Activated T-cell treated with anti-CD3 and anti-CD28 coated beads for 4 hours (primary cell): ENCODE measurements around the gene KIF6.
"Not testable (repeated sequence)": the region's sequence is repeated elsewhere in the genome, so short reads cannot be mapped to it uniquely, and the experiment has no call there.

Source experiments
- DNase-seq: peaks from one replicate; pipeline ENCODE4 v3.0.0-alpha.2; 2020

The KIF6 gene

DNA sequence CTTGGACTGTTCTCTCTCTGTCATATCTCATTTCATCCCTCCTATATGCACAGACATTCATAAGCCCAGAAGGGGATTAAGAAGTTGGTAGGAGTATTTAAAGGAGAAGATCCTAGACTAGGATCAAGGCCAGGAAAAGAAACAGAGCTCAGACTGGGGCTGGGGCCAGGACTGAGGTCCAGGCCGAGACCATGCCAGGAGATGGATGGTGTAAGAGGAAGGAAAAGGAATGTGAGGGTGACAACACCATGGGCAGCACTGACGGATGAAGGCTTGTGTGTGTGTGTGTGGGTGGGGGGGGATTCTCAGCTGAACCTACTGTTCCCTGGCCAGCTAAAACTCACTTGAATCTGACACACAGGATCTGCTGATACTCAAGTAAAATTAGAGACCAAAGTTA is 182.1 kb downstream of the KIF6 start:
- no peak for DNase-seq

DNA sequence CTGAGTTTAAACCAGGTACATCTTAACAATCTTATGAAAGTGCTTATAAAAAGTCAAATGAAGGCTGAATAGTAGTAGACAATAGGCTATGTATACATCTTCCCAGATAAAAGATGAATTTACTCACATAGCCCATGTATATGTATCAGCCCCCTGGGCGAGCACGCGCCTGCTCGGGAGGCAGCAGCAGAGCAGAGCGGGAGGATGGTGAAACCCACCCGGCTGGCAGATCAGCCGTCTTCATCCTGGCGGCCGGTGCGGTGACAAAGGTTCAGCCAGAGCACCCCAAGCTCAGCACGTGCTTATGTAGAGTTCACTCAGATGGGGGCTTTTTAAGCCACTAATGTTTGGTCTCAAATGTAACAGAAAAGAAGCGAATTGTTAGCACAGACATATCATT is 184.8 kb downstream of the KIF6 start:
- DNase-seq, result no peak

DNA sequence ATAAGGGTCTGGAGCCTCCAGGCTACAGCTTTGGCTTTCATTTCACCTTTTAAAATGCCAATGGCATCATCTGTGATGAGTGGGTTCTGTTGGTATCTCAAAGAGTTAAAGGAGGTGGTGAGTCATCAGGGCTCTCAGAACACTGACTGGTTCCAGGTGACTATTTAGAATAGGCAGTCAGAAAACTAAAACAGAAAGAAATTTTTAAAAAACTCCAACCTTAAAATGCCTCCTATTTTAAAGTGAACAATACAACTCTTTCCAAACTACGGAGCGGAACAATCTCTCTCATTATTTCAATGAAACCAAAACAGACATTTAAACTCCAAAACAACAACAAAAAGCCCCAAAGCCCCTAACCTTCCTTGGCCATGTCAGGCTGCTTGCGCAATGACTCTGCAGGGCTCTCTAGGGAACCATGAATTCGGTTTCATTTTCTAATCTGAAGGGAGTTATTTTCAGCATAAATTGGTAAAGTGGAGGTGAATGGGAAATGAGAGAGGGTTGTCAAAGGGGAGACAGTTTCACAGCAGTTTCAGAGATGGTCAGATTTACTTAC is 194.9 kb downstream of the KIF6 start:
- DNase-seq, result no peak

DNA sequence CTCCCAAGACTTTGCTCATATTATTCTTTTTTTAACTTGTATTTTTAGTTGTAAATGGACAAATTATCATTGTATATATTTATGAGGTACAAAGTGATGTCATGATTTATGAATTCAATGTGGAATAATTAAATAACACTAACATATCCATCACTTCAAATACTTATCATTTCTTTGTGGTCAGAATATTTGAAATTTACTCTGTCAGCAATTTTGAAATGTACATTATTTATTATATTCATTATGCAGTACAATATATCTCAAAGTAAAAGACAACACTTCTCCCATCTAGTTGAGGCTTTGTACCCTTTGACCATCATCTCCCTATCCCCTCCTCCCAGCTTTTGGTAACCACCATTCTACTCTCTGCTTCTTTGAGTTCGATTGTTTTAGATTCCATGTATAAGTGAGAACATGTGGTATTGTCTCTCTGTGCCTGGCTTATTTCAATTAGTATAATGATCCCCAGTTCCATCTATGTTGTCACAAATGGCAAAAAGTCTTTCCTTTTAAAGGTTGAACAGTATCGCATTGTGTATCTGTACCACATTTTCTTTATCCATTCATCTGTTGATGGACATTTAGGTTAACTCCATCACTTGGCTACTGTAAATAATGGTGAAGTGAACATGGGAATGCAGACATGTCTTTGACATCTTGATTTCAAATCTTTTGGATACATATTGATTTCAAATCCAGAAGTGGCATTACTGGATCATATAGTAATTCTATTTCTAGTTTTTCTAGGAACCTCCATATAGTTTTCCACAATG is 197.2 kb downstream of the KIF6 start:
- no peak for DNase-seq

DNA sequence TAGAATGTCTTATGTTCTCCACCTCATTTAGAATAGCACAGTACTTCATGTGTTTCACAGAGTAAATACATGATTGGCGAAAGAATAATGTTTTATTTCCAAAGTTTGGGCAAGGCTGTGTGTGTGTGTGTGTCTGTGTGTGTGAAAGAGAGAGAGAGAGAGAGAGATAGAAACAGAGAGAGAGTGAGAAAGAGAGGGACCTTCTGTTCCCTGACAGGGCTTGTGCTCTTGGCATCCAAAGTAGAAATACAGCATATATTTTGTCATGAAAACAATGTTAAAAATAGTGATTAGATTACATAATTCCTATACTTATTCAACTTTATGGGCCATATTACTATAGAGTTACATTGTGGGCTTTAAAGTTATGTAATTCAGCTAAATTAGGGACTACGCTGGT is 201.2 kb downstream of the KIF6 start:
- no peak for DNase-seq

DNA sequence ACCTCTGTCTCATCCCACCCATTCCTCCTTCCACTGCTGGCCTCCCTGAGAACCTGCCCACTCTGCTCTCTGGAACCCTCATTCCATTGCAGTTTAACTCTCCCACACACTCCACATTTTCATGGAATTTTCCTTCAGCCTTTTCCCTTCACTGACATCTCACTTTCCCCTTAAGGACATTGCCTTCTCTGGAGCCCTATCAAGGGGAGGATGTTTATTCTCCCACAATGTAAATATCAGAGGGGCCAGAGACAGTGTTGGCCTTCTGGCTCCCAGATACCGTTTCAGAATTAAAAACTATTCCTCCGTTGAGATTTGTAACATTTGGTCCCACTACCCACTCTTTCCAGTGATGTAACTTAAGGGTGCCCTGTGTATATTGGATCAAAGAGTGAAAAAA is 203.2 kb downstream of the KIF6 start:
- DNase-seq, result no peak

DNA sequence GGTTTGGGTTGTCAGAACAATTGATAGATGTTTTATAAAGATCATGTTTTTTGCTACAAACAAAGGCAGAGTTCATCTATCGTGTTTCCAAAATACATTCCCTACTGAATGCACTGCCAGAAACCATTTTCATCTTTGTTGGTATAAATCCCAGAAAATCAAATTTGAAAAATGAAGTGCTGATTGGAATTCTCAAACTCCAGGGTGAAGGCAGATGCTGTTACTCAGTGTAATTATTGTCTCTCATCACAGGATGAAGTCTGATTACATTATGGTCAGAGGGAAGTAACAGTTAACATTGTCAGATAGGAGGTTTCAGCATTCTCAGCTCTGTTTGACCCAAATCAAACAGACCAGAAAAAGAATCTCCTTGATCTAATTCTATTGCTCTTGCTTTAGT is 204.3 kb downstream of the KIF6 start:
- DNase-seq, result no peak

DNA sequence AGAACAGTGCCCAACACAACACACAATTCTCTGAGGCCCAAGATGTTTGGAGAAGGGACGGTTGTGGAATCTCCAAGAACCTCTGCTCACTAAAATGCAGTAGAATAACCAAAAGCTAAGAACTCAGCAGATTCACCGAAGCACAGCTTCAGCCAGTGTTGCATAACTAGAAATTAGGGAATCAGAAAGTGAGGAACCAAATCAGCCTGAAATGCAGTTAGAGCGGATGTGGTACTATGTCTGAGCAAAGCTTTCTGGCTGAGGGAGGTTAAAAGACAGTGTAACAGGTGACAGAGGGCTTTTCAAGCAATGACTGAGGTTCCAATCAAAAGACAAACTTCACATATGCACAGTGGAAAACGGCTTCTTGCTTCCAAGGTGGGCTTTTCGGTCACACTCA is 204.8 kb downstream of the KIF6 start:
- no peak for DNase-seq

DNA sequence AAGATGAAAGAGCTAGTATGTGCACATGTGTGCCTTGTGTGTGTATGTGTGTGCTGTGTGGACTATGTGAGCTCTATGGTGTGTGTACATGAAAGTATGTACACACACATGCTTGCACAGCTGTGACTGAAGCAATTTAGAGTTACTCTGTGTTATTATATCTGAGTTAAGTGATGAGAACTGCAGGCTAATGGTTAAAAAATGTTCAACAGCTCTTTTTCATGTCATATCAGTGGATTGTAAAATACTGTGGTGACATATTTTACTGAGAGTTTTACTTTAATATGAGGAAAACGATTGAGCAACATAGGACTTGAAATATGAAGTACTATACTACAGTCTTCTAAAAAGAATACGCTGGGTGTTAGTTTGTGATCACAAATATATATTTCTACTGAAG is 207.0 kb downstream of the KIF6 start:
- DNase-seq, result no peak

DNA sequence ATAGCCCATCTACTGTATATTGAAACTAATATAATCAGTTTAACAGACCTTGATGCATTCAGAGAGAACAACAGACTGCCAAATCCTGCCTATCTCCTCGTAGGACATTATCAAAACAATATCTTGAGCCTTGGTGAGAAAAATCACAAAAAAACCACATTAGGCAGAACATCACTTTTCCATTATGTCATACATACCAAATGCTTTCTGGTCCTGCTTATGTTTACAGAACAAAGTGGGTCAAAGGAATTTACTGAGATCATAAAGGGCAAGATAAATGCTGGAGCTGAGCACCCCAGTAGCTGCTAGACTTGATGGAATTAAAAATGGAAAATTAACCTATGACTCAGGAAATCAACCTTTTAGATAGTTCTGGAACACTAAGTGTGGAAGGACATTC is 207.5 kb downstream of the KIF6 start:
- no peak for DNase-seq

DNA sequence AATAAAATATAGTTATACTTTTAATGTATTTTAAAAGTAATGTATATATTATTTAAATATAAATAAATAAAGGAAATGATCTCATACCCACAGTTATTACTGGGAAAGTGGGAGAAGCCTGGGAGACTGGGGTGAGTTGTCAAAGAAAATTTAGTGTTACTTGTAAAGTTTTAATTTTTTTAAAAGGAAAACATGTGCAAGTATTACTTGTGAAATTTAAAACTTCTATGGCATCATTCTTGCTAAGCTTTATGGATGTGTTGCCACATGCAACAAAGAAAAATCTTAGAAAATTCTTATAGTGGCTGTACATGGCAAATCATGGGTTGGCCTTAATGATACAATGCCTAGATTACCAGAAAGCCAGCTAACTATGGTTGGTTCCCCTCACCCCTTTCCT is 208.7 kb downstream of the KIF6 start:
- DNase-seq, result no peak

DNA sequence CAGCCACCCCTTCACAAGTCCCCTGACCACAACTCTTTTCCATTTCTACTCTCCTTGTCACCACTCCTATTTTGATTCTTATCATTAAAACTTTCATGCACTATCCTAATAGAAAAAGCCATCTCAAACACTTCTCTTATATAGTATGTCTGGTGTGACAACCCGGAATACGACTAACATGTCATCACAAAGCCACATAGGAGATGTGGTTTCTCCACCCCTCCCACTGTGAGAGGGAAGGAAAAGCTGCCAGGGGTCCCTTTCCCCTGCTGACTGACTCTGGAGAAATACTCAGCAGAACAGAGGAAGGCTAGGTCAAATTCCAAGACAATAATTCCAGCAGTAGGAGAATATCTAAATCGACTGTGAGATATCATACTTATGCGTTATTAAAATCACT is 209.7 kb downstream of the KIF6 start:
- no peak for DNase-seq

DNA sequence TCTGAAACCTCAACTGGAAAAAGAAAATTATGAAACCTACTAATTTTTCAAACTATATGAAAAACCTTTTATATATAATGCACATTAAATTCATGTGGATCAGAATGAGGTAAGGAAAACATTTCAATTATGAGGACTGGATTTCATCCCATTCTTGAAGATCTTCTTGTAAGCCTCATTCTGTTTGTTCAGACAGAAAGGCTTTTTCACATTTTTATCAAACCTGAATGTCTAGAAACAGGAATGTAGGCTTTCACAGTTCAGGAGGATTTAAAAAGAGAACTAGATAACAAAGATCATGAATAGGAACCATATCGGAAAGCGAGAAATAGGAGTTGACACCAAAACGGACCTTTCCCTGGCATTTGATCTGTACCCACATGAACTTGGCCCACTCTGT is 210.2 kb downstream of the KIF6 start:
- DNase-seq, result no peak

DNA sequence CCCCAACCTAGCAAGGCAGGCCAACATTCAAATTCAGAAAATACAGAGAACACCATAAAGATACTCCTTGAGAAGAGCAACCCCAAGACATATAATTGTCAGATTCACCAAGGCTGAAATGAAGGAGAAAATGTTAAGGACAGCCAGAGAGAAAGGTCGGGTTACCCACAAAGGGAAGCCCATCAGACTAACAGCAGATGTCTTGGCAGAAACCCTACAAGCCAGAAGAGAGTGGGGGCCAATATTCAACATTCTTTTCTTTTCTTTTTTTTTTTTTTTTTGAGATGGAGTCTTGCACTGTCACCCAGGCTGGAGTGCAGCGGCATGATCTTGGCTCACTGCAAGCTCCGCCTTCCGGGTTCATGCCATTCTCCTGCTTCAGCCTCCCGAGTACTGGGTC is 215.4 kb downstream of the KIF6 start:
- DNase-seq, result not testable (repeated sequence)

DNA sequence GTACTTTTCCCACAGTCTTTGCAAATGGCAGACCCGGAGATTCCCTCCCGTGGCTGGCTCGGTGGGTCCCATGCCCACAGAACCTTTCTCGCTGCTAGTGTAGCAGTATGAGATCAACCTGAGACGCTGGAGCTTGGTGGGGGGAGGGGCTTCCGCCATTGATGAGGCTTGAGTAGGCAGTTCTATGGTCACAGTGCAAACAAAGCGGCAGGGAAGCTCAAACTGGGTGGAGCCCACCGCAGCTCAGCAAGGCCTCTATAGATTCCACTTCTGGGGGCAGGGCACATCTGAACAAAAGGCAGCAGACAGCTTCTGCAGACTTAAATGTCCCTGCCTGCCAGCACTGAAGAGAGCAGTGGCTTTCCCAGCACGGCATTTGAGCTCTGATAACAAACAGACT is 216.7 kb downstream of the KIF6 start:
- DNase-seq, result no peak

DNA sequence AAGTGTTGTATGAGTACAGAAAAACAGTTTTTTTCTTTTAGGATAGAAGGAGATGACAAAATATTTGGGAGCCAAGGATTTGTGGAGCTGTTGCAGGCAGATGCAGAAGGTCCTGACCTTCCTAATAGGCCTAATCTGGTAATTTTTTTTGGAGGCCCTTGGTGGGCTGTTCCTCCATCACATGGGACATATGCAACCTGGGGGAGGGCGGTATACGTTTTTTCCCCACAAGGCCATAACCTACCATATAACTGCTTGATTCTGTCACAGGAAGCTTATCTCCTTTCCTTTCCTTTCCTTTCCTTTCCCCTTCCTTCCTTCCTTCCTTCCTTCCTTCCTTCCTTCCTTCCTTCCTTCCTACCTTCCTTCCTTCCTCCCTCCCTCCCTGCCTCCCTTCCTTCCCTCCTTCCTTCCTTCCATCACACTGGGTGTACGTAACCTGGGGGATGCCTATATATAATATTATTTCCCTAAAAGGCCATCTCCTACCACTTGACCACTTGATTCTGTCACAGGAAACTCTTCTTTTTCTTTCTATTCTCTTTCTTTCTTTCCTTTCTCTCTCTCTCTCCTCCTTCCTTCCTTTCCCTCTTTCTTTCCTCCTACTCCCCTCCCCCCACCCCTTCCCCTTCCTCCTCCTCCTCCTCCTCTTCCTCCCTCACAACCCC is 217.7 kb downstream of the KIF6 start:
- no peak for DNase-seq

DNA sequence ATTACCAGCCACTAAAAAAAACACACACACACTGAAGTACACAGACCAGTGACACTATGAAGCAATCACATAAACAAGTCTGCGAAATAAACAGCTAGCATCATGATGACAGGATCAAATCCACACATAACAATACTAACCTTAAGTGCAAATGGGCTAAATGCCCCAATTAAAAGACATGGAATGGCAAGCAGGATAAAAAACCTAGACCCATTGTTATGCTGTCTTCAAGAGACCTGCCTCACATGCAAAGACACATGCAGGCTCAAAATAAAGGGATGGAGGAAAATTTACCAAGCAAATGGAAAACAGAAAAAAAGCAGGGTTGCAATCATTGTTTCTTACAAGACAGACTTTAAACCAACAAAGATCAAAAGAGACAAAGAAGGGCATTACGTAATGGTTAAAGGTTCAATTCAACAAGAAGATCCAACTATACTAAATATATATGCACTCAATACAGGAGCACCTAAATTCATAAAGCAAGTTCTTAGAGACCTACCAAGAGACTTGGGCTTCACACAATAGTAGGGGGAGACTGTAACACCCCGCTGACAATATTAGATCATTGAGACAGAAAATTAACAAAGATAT is 222.7 kb downstream of the KIF6 start:
- not testable (repeated sequence) for DNase-seq

DNA sequence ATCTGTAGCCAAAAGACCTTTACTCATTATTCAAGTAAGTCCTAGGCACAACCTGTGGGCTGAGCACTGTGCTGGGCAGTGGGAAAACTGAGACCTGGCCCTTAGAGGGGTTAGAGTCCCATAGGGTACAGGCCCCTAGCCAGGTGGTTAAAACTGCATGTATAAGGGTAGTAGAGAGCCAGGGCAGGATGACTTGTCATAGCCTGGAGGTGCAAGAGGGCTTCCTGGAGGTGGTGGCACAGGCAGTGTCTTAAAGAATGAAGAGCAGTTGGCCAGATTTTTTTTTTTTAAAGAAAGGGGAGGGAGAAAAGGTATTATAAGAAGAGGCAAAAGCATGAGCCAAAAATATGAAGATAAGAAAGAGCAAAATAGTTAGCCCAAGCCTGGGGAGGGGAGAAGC is 226.2 kb downstream of the KIF6 start:
- DNase-seq, result no peak

DNA sequence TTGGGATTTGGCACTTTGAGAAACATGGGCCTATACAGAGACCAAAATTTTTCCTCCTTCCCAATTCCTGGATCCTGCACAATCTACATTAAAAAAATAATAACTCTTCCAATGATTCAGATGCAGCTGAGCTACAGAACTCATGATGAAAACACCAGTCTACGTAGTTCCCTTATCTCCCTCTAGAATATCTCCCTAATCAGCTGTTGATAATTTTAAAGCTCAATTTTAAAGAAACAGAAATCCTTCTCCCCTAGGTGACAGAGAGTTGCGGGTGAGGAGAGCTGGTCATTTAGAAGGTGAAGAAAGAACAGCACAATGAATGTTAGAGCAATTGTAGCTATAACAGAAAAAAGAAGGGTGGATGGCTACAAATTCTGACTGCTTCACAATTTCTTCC is 227.1 kb downstream of the KIF6 start:
- DNase-seq, result no peak

DNA sequence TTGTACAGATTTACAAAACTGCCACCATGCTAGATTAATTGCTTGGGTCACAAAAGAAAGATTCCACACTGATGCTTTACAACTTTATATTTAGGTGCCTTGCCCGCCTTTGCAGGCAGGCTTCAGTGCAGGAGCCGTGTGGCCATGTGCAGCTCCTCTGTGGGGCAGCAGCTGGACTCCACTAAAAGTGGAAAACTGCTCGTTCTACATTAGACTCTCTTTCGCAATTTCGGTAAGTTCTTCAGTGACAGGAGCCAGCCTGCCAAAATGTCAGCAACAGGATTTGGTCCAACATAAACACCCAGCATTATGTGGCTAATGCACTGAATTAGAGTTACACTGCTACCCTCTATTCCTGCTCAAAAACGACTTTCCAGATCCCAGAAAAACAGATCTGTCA is 228.3 kb downstream of the KIF6 start:
- DNase-seq, result no peak

DNA sequence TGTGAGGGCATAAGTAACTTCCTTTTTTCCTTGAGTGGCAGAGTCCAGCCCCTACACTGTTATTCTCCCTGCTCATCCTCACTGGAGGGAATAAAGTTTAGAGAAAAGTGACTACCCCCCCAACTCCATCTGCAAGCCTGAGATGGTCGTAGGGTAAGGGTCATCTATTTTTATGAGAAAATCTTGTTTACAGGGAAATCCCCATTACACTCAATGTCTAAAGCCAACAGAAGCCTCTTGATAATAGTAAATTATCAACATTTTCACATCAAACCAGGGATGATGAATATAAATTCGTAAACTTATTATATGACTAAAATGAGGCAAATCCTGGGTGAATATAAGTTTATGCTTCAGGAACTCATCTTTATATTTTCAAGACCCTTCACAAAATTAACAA is 228.8 kb downstream of the KIF6 start:
- DNase-seq, result no peak

DNA sequence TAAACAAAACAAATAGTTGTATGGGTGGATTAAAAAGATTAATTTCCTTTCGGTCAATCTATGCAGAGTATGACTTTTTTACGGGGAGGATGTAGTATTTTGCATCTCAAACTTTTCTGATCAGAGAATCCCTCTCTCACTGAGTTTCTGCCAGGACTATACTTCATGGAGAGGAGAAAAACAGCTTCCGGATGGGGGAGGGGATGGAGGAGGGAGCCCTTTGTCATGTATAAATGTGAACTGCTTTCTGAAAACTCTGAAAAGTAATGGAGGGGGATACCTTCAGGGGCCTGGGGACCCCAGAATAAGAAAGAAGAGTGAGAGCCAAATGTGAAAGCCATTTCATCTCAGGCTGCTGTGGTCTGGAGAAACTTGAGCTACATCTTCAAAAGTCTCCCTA is 229.6 kb downstream of the KIF6 start:
- no peak for DNase-seq

DNA sequence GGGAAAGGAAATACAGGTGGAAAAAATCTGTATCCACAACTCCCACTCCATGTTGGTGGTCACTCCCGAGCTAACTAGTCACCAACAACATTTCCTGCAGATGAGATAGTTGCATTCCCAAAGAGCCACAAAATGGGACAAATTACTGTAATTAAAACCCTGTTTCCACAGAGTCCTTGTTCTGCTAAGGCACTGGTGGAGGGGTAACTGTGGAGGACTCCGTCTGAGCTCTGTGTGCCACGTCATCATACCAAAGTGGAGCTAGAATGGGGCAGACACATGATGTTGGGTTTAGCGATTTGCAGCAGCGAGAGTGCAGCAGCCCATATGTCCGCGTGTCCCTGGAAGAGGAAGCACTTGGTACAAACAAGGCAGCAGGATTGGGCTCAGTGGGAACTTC is 230.2 kb downstream of the KIF6 start:
- no peak for DNase-seq

DNA sequence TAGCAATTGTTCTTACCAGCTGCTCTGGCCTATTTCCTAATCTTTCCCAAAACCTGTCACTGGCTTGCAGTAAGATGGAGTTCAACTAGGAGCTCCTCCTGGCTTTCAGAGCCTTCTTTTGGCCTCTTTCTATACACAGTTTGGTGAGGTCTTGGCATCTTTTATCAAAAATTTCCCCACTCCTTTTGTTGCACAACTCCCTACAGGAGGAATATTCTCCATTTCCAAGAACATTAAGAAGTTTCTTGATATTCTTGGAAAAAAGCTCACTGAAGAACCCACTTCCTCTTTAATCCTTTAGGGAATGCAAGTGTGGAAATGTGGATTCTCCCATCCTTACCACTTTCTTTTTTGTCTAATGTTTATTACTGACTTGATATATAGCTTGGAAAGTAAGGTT is 231.4 kb downstream of the KIF6 start:
- DNase-seq, result no peak
